ENCODE measurements around the gene ICA1.

DNA sequence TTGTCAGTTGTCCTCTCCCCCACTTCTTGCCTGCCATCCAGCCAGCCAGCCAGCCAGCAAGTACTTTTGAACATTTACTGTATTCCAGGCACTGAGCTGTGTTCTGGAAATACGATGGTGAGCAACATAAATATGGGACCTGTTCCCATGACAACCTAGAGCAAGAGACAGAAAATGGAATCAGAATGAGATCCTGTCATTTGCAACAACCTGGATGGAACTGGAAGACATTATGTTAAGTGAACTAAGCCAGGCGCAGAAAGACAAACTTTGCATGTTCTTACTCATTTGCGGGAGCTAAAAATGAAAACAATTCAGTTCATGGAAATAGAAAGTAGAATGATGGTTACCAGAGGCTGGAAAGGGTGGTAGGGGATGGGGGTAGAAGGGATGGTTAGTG lies 140.7 kb downstream of the ICA1 start:
- TF ChIP-seq, protein P1, sequence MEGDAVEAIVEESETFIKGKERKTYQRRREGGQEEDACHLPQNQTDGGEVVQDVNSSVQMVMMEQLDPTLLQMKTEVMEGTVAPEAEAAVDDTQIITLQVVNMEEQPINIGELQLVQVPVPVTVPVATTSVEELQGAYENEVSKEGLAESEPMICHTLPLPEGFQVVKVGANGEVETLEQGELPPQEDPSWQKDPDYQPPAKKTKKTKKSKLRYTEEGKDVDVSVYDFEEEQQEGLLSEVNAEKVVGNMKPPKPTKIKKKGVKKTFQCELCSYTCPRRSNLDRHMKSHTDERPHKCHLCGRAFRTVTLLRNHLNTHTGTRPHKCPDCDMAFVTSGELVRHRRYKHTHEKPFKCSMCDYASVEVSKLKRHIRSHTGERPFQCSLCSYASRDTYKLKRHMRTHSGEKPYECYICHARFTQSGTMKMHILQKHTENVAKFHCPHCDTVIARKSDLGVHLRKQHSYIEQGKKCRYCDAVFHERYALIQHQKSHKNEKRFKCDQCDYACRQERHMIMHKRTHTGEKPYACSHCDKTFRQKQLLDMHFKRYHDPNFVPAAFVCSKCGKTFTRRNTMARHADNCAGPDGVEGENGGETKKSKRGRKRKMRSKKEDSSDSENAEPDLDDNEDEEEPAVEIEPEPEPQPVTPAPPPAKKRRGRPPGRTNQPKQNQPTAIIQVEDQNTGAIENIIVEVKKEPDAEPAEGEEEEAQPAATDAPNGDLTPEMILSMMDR (IDR thresholded peaks at IDR 0.05), result no peak
- no peak for TF ChIP-seq EP300 (IDR thresholded peaks at IDR 0.05)
- no peak for TF ChIP-seq POLR2A (IDR thresholded peaks at IDR 0.05; ENCODE audit: low read depth)
- TF ChIP-seq POLR2AphosphoS5 (IDR thresholded peaks at IDR 0.05), result no peak

Data from esophagus muscularis mucosa (tissue), 4 donors.